Stimulated activated naive CD4-positive, alpha-beta T cell (primary cell): ENCODE results near the gene RAP2C.
"Not testable (repeated sequence)": the region's sequence is repeated elsewhere in the genome, so short reads cannot be mapped to it uniquely, and the experiment has no call there.

ENCODE experiments used
- DNase-seq, 6 experiments: peaks; one replicate each; lab custom pipeline; 2025; lab: John Stamatoyannopoulos, UW

The RAP2C gene

GRCh38 chrX:132199941-132200340 lies 19.3 kb downstream of the RAP2C start:
- no peak for DNase-seq

DNA sequence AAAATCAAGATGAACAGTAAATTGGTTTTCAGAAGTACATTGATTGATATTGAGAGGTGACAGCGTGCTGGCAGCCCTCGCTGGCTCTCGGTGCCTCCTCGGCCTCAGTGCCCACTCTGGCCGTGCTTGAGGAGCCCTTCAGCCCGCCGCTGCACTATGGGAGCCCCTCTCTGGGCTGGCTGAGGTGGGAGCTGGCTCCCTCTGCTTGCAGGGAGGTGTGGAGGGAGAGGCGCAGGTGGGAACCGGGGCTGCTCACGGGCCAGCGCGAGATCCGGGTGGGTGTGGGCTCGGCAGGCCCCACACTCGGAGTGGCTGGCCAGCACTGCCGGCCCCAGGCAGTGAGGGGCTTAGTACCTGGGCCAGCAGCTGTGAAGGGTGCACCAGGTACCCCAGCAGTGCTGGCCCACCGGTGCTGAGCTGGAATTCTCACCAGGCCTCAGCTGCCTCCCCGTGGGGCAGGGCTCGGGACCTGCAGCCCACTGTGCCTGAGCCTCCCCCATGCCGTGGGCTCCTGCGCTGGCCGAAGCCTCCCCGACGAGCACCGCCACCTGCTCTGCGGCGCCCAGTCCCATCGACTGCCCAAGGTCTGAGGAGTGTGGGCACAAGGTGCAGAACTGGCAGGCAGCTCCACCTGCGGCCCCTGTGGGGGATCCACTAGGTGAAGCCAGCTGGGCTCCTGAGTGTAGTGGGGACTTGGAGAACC lies 25.2 kb downstream of the RAP2C start:
- no peak for DNase-seq

GRCh38 chrX:132191938-132192337 lies 27.3 kb downstream of the RAP2C start:
- no peak for DNase-seq

- no peak for DNase-seq
Measured at GRCh38 chrX:132188175-132188574, 31.1 kb downstream of the RAP2C start.

DNA sequence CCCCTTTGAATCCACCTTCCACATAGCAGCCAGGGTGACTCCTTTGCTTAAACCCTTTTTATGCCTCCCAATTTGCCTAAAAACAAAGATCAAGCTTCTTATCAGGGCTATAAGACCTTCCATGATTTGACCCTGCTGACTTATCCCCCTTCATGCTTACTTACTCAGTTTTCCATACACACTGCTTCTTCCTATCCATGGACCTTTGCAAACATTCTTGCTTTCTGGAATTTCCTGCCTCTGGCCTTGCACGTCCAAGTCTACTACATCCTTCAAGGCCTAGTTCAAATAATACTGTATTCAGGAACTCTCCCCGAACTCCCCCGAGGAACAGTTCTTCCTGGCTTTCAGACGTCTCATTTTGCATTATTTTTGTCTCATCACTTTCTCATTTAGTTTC lies 31.8 kb downstream of the RAP2C start:
- DNase-seq: no peak

GRCh38 chrX:132184871-132185270 lies 34.4 kb downstream of the RAP2C start:
- DNase-seq: no peak

DNA sequence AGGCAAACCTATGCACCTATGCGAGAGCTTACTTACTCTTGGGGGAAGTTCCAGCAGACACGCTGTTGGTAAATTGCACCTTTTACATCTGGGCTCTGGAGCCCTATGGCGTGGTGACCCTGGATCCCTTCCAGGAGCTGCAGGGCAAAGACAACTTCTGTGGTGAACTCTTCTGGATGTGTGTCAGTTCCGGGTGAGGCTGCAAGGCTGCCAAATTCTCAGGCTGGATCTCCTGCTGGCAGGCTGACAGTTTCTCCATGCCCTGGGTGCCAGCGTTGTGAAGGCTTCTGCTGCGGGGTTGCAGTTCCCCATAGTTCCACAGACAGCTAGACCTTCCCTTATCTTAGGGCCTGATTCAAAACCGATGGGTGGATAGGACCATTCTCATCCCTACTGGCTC lies 37.9 kb downstream of the RAP2C start:
- no peak for DNase-seq

- no peak for DNase-seq
Measured at GRCh38 chrX:132180929-132181328, 38.3 kb downstream of the RAP2C start.

DNA sequence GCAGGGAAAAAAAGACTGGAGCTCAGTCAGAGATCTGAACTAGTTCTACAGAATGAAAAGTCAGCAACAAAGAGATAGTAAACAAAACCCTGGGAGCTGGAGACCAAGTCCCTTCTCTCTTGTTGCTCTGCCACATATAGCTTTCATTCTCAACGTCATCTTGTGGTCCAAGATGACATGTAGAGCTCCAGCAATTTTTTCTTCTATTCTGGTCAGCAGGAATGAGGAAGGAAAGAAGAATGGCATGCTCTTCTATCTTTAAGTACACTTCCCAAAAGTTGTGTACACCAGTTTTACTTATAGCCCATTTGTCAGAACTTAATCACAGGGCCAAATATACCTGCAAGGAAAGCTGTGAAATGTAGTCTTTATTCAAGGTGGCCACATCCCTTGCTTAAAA lies 45.6 kb downstream of the RAP2C start:
- no peak for DNase-seq

DNA sequence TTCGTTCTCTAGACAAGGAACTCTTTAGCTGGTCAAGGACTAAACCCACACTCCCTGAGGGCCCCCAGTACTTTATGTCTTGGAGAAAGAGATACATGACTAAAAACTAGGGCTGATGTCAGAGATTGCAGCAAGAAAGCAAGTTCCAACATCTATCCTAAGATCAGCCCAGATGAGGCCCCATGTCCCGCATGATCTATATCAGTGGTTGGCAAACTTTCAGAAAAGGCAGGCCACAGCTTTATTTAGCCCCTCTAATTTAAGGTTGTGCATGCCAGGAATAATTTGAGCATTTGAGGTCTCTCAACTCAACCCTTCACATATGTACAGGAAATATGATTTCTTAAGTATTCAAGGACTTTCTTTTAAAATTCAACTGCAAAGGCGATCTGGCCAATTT lies 47.4 kb downstream of the RAP2C start:
- DNase-seq: no peak

DNA sequence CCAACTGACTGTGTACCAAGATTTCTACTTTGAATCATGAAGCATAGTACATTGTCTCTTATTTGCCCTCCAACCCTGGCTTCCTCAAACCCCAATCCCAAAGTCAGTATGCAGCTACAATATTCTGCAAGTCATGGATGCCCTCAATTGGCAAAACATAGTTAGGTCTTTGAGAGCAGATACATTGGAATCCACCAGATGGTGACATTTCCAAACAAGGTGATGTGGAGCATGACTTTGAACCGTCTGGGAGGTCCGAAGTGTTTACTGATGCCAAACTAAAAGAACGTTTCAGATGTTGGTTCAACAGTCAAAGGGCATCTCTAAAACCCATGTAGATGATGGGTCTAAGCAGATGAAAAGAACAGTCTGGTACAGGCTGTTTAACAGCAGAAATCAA lies 47.8 kb downstream of the RAP2C start:
- DNase-seq: no peak

GRCh38 chrX:132169554-132169953 lies 49.7 kb downstream of the RAP2C start:
- no peak for DNase-seq

GRCh38 chrX:132165651-132166050 lies 53.6 kb downstream of the RAP2C start:
- no peak for DNase-seq

GRCh38 chrX:132165005-132165404 lies 54.2 kb downstream of the RAP2C start:
- DNase-seq: no peak

GRCh38 chrX:132163094-132163493 lies 56.2 kb downstream of the RAP2C start:
- DNase-seq: not testable (repeated sequence)

- DNase-seq: no peak
Measured at GRCh38 chrX:132153166-132153565, 66.1 kb downstream of the RAP2C start.
